ENCODE data around the gene ARHGAP15.

Gene ARHGAP15

GRCh38 chr2:143431316-143431715 lies 302.1 kb downstream of the ARHGAP15 start:
- TF ChIP-seq CTCF (IDR thresholded peaks at IDR 0.05; ENCODE audit: extremely low read depth, missing control alignments): no peak
- no peak for DNase-seq (ENCODE audit: low spot score)

- no peak for TF ChIP-seq CTCF (IDR thresholded peaks at IDR 0.05; ENCODE audit: extremely low read depth, missing control alignments)
These were observed 304.0 kb downstream of the ARHGAP15 start for GRCh38 chr2:143433251-143433650.

GRCh38 chr2:143433840-143434239 lies 304.6 kb downstream of the ARHGAP15 start:
- TF ChIP-seq CTCF (IDR thresholded peaks at IDR 0.05; ENCODE audit: extremely low read depth, missing control alignments): no peak
- no peak for DNase-seq (ENCODE audit: low spot score)

More at GRCh38 chr2:143433251-143433650, 304.0 kb downstream of the ARHGAP15 start:
- DNase-seq (ENCODE audit: low spot score): no peak

- no peak for TF ChIP-seq CTCF (IDR thresholded peaks at IDR 0.05; ENCODE audit: extremely low read depth, missing control alignments)
- no peak for DNase-seq (ENCODE audit: low spot score)
These were observed 305.2 kb downstream of the ARHGAP15 start for GRCh38 chr2:143434445-143434844.

- no peak for TF ChIP-seq CTCF (IDR thresholded peaks at IDR 0.05; ENCODE audit: extremely low read depth, missing control alignments)
- DNase-seq (ENCODE audit: low spot score): no peak
These were observed 305.9 kb downstream of the ARHGAP15 start for GRCh38 chr2:143435131-143435530.

GRCh38 chr2:143436951-143437350 lies 307.7 kb downstream of the ARHGAP15 start:
- DNase-seq (ENCODE audit: low spot score): no peak
- no peak for TF ChIP-seq CTCF (IDR thresholded peaks at IDR 0.05; ENCODE audit: extremely low read depth, missing control alignments)

- no peak for TF ChIP-seq CTCF (IDR thresholded peaks at IDR 0.05; ENCODE audit: extremely low read depth, missing control alignments)
These were observed 311.3 kb downstream of the ARHGAP15 start for GRCh38 chr2:143440411-143441012.

More at GRCh38 chr2:143440411-143441012, 311.3 kb downstream of the ARHGAP15 start:
- no peak for DNase-seq (ENCODE audit: low spot score)
